GM18867 (cell line): Measurements from ENCODE around the gene CSAG2.

Experiments
- ATAC-seq: cut with Tn5 transposase; IDR thresholded peaks from one replicate; pipeline ENCODE4 v1.9.1; 2021; ENCODE audit warnings: mild to moderate bottlenecking, moderate library complexity; ENCODE audit not compliant: unreplicated experiment

CSAG2 gene

GRCh38 chrX:152674135-152674534 is 34.9 kb downstream of the CSAG2 start:
- no peak for ATAC-seq

- ATAC-seq, result no peak
These were observed 46.0 kb downstream of the CSAG2 start for GRCh38 chrX:152663086-152663485.

- no peak for ATAC-seq
These were observed 50.8 kb downstream of the CSAG2 start for GRCh38 chrX:152658302-152658701.
